ENCODE data around the gene FXYD1. TPM values are rescaled to one million over a fixed set of nuclear protein-coding genes. Genes with fewer than 3 reads are reported as not detected.

Gene FXYD1
- total and polyA plus RNA-seq, 7 donors, result 210 to 860 (median 542) TPM

GRCh38 chr19:35106898-35107541 is 31.6 kb upstream of the FXYD1 start:
- Histone ChIP-seq H3K4me1 (no peaks in the 10 kb centered on the region), H3K36me3 (ENCODE audit: insufficient read depth in 1 of 2, low read depth in 1 of 2) (no peaks in the 10 kb centered on the region), H3K4me3 (no peak overlapping the region), H3K27me3 (ENCODE audit: insufficient read depth in 3 of 3, low read length in 2 of 3) (no peaks in the 10 kb centered on the region), H3K9me3 (no peaks in the 10 kb centered on the region), H3K27ac (no peak overlapping the region)
- DNase-seq, result no peak
- intact Hi-C loops (cut with DNase I), result no loop called here
- TF ChIP-seq, protein P1, sequence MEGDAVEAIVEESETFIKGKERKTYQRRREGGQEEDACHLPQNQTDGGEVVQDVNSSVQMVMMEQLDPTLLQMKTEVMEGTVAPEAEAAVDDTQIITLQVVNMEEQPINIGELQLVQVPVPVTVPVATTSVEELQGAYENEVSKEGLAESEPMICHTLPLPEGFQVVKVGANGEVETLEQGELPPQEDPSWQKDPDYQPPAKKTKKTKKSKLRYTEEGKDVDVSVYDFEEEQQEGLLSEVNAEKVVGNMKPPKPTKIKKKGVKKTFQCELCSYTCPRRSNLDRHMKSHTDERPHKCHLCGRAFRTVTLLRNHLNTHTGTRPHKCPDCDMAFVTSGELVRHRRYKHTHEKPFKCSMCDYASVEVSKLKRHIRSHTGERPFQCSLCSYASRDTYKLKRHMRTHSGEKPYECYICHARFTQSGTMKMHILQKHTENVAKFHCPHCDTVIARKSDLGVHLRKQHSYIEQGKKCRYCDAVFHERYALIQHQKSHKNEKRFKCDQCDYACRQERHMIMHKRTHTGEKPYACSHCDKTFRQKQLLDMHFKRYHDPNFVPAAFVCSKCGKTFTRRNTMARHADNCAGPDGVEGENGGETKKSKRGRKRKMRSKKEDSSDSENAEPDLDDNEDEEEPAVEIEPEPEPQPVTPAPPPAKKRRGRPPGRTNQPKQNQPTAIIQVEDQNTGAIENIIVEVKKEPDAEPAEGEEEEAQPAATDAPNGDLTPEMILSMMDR (IDR thresholded peaks at IDR 0.05), result no peak
- no peak for ATAC-seq
- 41 to 46% (median 45%) methylated on average over 2 of the region's 2 CpGs for WGBS, 3 donors

DNA sequence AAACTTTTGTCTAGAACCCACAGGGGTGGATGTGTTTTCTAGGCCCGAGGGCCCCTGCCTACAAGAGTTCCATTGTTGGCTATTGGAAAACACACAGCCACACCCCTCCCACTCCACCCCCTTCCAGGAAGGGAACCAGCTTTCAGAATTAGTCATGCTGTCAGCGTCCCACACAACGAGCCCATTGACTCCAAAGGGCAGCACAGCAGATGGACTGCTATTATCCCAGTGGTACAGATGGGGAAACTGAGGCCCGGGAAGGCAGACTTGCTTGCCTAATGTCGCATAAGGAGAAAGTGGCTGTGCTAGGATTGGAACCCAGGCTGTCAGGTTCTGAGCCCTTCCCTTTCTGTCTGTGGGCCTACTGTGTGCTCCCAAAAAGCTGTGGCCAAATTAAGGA is 31.1 kb upstream of the FXYD1 start:
- ATAC-seq (peak in 1 of 4 donors; percentile 37), DNase-seq (no peak)
- TF ChIP-seq, protein P1 (IDR thresholded peaks at IDR 0.05), result no peak
- intact Hi-C loops (cut with DNase I), result no loop called here
- Histone ChIP-seq H3K27me3 (ENCODE audit: insufficient read depth in 3 of 3, low read length in 2 of 3) (no peaks in the 10 kb centered on the region), H3K4me3 (no peak overlapping the region), H3K9me3 (no peaks in the 10 kb centered on the region), H3K4me1 (no peaks in the 10 kb centered on the region), H3K27ac (no peak overlapping the region), H3K36me3 (ENCODE audit: insufficient read depth in 1 of 2, low read depth in 1 of 2) (no peaks in the 10 kb centered on the region)
- 31 to 35% (median 32%) methylated on average over 5 of the region's 5 CpGs for WGBS, 3 donors

DNA sequence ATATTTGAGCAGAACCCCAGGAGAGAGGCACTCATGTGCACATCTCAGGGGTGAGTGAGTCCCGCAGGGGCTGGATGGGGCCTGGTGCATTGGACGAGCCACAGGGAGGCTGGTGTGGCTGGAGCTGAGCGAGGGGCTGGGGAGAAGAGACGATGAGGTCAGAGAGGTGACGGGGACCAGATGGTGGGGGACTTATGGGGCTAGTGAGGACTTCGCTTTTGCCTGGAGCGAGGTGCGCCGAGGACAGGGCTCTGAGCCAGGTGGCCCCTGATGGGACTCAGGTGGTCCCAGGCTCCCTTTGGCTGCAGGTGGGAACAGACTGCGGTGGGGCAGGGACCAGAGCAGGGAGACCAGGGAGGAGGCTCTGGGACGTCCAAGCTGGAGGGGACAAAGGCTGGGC is 29.9 kb upstream of the FXYD1 start:
- Histone ChIP-seq H3K36me3 (ENCODE audit: insufficient read depth in 1 of 2, low read depth in 1 of 2) (no peaks in the 10 kb centered on the region), H3K4me1 (no peaks in the 10 kb centered on the region), H3K9me3 (no peaks in the 10 kb centered on the region), H3K4me3 (no peak overlapping the region), H3K27ac (no peak overlapping the region), H3K27me3 (ENCODE audit: insufficient read depth in 3 of 3, low read length in 2 of 3) (no peaks in the 10 kb centered on the region)
- no peak for ATAC-seq
- 82 to 94% (median 84%) methylated on average over 10 to 11 of the region's 11 CpGs for whole genome bisulfite sequencing, 3 donors
- intact Hi-C loops (cut with DNase I), result no loop called here
- no peak for DNase-seq
- TF ChIP-seq, protein P1 (IDR thresholded peaks at IDR 0.05), result no peak

- H3K4me1 ChIP-seq, result no peaks in the 10 kb centered on the region
- H3K27me3 ChIP-seq (ENCODE audit: insufficient read depth in 3 of 3, low read length in 2 of 3), result no peaks in the 10 kb centered on the region
- no peak overlapping the region for H3K27ac ChIP-seq
- no peak overlapping the region for H3K4me3 ChIP-seq
- no peaks in the 10 kb centered on the region for H3K36me3 ChIP-seq (ENCODE audit: insufficient read depth in 1 of 2, low read depth in 1 of 2)
- H3K9me3 ChIP-seq, result no peaks in the 10 kb centered on the region
- TF ChIP-seq, protein P1 (IDR thresholded peaks at IDR 0.05), result no peak
- intact Hi-C loops (cut with DNase I), result no loop called here
- ATAC-seq (peak; percentile 36 to 75 (median 72)), DNase-seq (peak in 1 of 2 donors; percentile 69)
- WGBS, 3 donors, result 54 to 75% (median 61%) methylated on average over 22 of the region's 22 CpGs
Measured at GRCh38 chr19:35109395-35110112, 29.1 kb upstream of the FXYD1 start.
